ENCODE data around the gene FAM120B. TPM values are rescaled to one million over a fixed set of nuclear protein-coding genes. Genes with fewer than 3 reads are reported as not detected.
"Not testable (repeated sequence)": the region's sequence is repeated elsewhere in the genome, so short reads cannot be mapped to it uniquely, and the experiment has no call there.

The FAM120B gene
- polyA plus RNA-seq, 2 donors: 6.4 to 8.7 TPM

GRCh38 chr6:170388113-170388512 lies 81.6 kb downstream of the FAM120B start:
- Histone ChIP-seq H3K27ac (ENCODE audit: low read depth in 2 of 2, low read length in 1 of 2) (no peak overlapping the region), H3K27me3 (ENCODE audit: control insufficient read depth in 1 of 2, insufficient read depth in 2 of 2, low read length in 2 of 2) (no peaks in the 10 kb centered on the region), H3K9me3 (ENCODE audit: control insufficient read depth in 2 of 2, insufficient read depth in 1 of 2, low read depth in 1 of 2, low read length in 1 of 2) (no peaks in the 10 kb centered on the region), H3K4me1 (ENCODE audit: control insufficient read depth in 2 of 2, insufficient read depth in 2 of 2, low read length in 1 of 2) (no peaks in the 10 kb centered on the region), H3K4me3 (ENCODE audit: low read depth in 1 of 2, low read length in 2 of 2) (no peak overlapping the region), H3K36me3 (ENCODE audit: control insufficient read depth in 2 of 2, insufficient read depth in 2 of 2, low read length in 1 of 2) (peaks cover 4 to 13% of the 10 kb centered on the region in 2 donors)
- 83 to 92% methylated on average over 8 of the region's 8 CpGs for WGBS, 2 donors

GRCh38 chr6:170393033-170393432 lies 86.5 kb downstream of the FAM120B start:
- WGBS, 2 donors: 91 to 95% methylated on average over 7 of the region's 7 CpGs
- Histone ChIP-seq H3K27me3 (ENCODE audit: control insufficient read depth in 1 of 2, insufficient read depth in 2 of 2, low read length in 2 of 2) (no peaks in the 10 kb centered on the region), H3K4me3 (ENCODE audit: low read depth in 1 of 2, low read length in 2 of 2) (no peak overlapping the region), H3K9me3 (ENCODE audit: control insufficient read depth in 2 of 2, insufficient read depth in 1 of 2, low read depth in 1 of 2, low read length in 1 of 2) (no peaks in the 10 kb centered on the region), H3K4me1 (ENCODE audit: control insufficient read depth in 2 of 2, insufficient read depth in 2 of 2, low read length in 1 of 2) (no peaks in the 10 kb centered on the region), H3K27ac (ENCODE audit: low read depth in 2 of 2, low read length in 1 of 2) (no peak overlapping the region), H3K36me3 (ENCODE audit: control insufficient read depth in 2 of 2, insufficient read depth in 2 of 2, low read length in 1 of 2) (peaks cover 10 to 36% of the 10 kb centered on the region in 2 donors)

GRCh38 chr6:170393807-170394399 lies 87.3 kb downstream of the FAM120B start:
- Histone ChIP-seq H3K4me1 (ENCODE audit: control insufficient read depth in 2 of 2, insufficient read depth in 2 of 2, low read length in 1 of 2) (no peaks in the 10 kb centered on the region), H3K9me3 (ENCODE audit: control insufficient read depth in 2 of 2, insufficient read depth in 1 of 2, low read depth in 1 of 2, low read length in 1 of 2) (no peaks in the 10 kb centered on the region), H3K36me3 (ENCODE audit: control insufficient read depth in 2 of 2, insufficient read depth in 2 of 2, low read length in 1 of 2) (peaks cover 15 to 34% of the 10 kb centered on the region in 2 donors), H3K4me3 (ENCODE audit: low read depth in 1 of 2, low read length in 2 of 2) (no peak overlapping the region), H3K27me3 (ENCODE audit: control insufficient read depth in 1 of 2, insufficient read depth in 2 of 2, low read length in 2 of 2) (no peaks in the 10 kb centered on the region), H3K27ac (ENCODE audit: low read depth in 2 of 2, low read length in 1 of 2) (no peak overlapping the region)
- 93 to 96% methylated on average over 9 of the region's 9 CpGs for WGBS, 2 donors

- H3K27ac ChIP-seq (ENCODE audit: low read depth in 2 of 2, low read length in 1 of 2): no peak overlapping the region
- no peaks in the 10 kb centered on the region for H3K27me3 ChIP-seq (ENCODE audit: control insufficient read depth in 1 of 2, insufficient read depth in 2 of 2, low read length in 2 of 2)
- no peaks in the 10 kb centered on the region for H3K9me3 ChIP-seq (ENCODE audit: control insufficient read depth in 2 of 2, insufficient read depth in 1 of 2, low read depth in 1 of 2, low read length in 1 of 2)
- no peaks in the 10 kb centered on the region for H3K4me1 ChIP-seq (ENCODE audit: control insufficient read depth in 2 of 2, insufficient read depth in 2 of 2, low read length in 1 of 2)
- H3K36me3 ChIP-seq (ENCODE audit: control insufficient read depth in 2 of 2, insufficient read depth in 2 of 2, low read length in 1 of 2): peaks cover 15 to 34% of the 10 kb centered on the region in 2 donors
- 97 to 99% methylated on average over 6 of the region's 6 CpGs for WGBS, 2 donors
- H3K4me3 ChIP-seq (ENCODE audit: low read depth in 1 of 2, low read length in 2 of 2): no peak overlapping the region
These were observed 88.4 kb downstream of the FAM120B start for GRCh38 chr6:170394980-170395379.

- 98 to 100% methylated on average over 1 of the region's 1 CpG for WGBS, 2 donors
- H3K4me3 ChIP-seq (ENCODE audit: low read depth in 1 of 2, low read length in 2 of 2); H3K27ac ChIP-seq (ENCODE audit: low read depth in 2 of 2, low read length in 1 of 2); H3K27me3 ChIP-seq (ENCODE audit: control insufficient read depth in 1 of 2, insufficient read depth in 2 of 2, low read length in 2 of 2); H3K9me3 ChIP-seq (ENCODE audit: control insufficient read depth in 2 of 2, insufficient read depth in 1 of 2, low read depth in 1 of 2, low read length in 1 of 2); H3K4me1 ChIP-seq (ENCODE audit: control insufficient read depth in 2 of 2, insufficient read depth in 2 of 2, low read length in 1 of 2): not testable (repeated sequence)
- peaks cover 10 to 42% of the 10 kb centered on the region in 2 donors for H3K36me3 ChIP-seq (ENCODE audit: control insufficient read depth in 2 of 2, insufficient read depth in 2 of 2, low read length in 1 of 2)
These were observed 92.3 kb downstream of the FAM120B start for GRCh38 chr6:170398743-170399369.

- not testable (repeated sequence) for H3K27ac ChIP-seq (ENCODE audit: low read depth in 2 of 2, low read length in 1 of 2); H3K9me3 ChIP-seq (ENCODE audit: control insufficient read depth in 2 of 2, insufficient read depth in 1 of 2, low read depth in 1 of 2, low read length in 1 of 2); H3K4me3 ChIP-seq (ENCODE audit: low read depth in 1 of 2, low read length in 2 of 2); H3K4me1 ChIP-seq (ENCODE audit: control insufficient read depth in 2 of 2, insufficient read depth in 2 of 2, low read length in 1 of 2); H3K27me3 ChIP-seq (ENCODE audit: control insufficient read depth in 1 of 2, insufficient read depth in 2 of 2, low read length in 2 of 2)
- WGBS, 2 donors: 44 to 67% methylated on average over 2 of the region's 2 CpGs
- H3K36me3 ChIP-seq (ENCODE audit: control insufficient read depth in 2 of 2, insufficient read depth in 2 of 2, low read length in 1 of 2): peaks cover 13 to 39% of the 10 kb centered on the region in 2 donors
These were observed 93.5 kb downstream of the FAM120B start for GRCh38 chr6:170399955-170400558.

GRCh38 chr6:170402318-170403040 lies 95.9 kb downstream of the FAM120B start:
- H3K4me1 ChIP-seq (ENCODE audit: control insufficient read depth in 2 of 2, insufficient read depth in 2 of 2, low read length in 1 of 2): no peaks in the 10 kb centered on the region
- no peak overlapping the region for H3K4me3 ChIP-seq (ENCODE audit: low read depth in 1 of 2, low read length in 2 of 2)
- H3K27me3 ChIP-seq (ENCODE audit: control insufficient read depth in 1 of 2, insufficient read depth in 2 of 2, low read length in 2 of 2): no peaks in the 10 kb centered on the region
- H3K36me3 ChIP-seq (ENCODE audit: control insufficient read depth in 2 of 2, insufficient read depth in 2 of 2, low read length in 1 of 2): peaks cover 10 to 32% of the 10 kb centered on the region in 2 donors
- H3K9me3 ChIP-seq (ENCODE audit: control insufficient read depth in 2 of 2, insufficient read depth in 1 of 2, low read depth in 1 of 2, low read length in 1 of 2): no peaks in the 10 kb centered on the region
- H3K27ac ChIP-seq (ENCODE audit: low read depth in 2 of 2, low read length in 1 of 2): no peak overlapping the region
- WGBS, 2 donors: 87% methylated on average over 13 of the region's 13 CpGs

GRCh38 chr6:170403451-170403850 lies 96.9 kb downstream of the FAM120B start:
- no peak overlapping the region for H3K27ac ChIP-seq (ENCODE audit: low read depth in 2 of 2, low read length in 1 of 2)
- H3K4me1 ChIP-seq (ENCODE audit: control insufficient read depth in 2 of 2, insufficient read depth in 2 of 2, low read length in 1 of 2): no peaks in the 10 kb centered on the region
- WGBS, 2 donors: 75 to 81% methylated on average over 3 of the region's 3 CpGs
- H3K9me3 ChIP-seq (ENCODE audit: control insufficient read depth in 2 of 2, insufficient read depth in 1 of 2, low read depth in 1 of 2, low read length in 1 of 2): no peaks in the 10 kb centered on the region
- H3K27me3 ChIP-seq (ENCODE audit: control insufficient read depth in 1 of 2, insufficient read depth in 2 of 2, low read length in 2 of 2): no peaks in the 10 kb centered on the region
- peaks cover 10 to 26% of the 10 kb centered on the region in 2 donors for H3K36me3 ChIP-seq (ENCODE audit: control insufficient read depth in 2 of 2, insufficient read depth in 2 of 2, low read length in 1 of 2)
- no peak overlapping the region for H3K4me3 ChIP-seq (ENCODE audit: low read depth in 1 of 2, low read length in 2 of 2)

GRCh38 chr6:170404036-170404435 lies 97.5 kb downstream of the FAM120B start:
- WGBS, 2 donors: 70 to 76% methylated on average over 9 of the region's 9 CpGs
- Histone ChIP-seq H3K27ac (ENCODE audit: low read depth in 2 of 2, low read length in 1 of 2) (no peak overlapping the region), H3K36me3 (ENCODE audit: control insufficient read depth in 2 of 2, insufficient read depth in 2 of 2, low read length in 1 of 2) (peaks cover 6 to 26% of the 10 kb centered on the region in 2 donors)

More at GRCh38 chr6:170404036-170404435, 97.5 kb downstream of the FAM120B start:
- Histone ChIP-seq H3K27me3 (ENCODE audit: control insufficient read depth in 1 of 2, insufficient read depth in 2 of 2, low read length in 2 of 2) (no peaks in the 10 kb centered on the region), H3K4me3 (ENCODE audit: low read depth in 1 of 2, low read length in 2 of 2) (no peak overlapping the region), H3K4me1 (ENCODE audit: control insufficient read depth in 2 of 2, insufficient read depth in 2 of 2, low read length in 1 of 2) (no peaks in the 10 kb centered on the region), H3K9me3 (ENCODE audit: control insufficient read depth in 2 of 2, insufficient read depth in 1 of 2, low read depth in 1 of 2, low read length in 1 of 2) (no peaks in the 10 kb centered on the region)
